SJSA1 (cell line): ENCODE data around the gene NF1. TPM values are rescaled to one million over a fixed set of nuclear protein-coding genes. Genes with fewer than 3 reads are reported as not detected.

ENCODE experiments used
- total RNA-seq: library from RNA; depleted of rRNA; stranded (reverse); fragments of >200 nt; shearing (Covaris generic); gene quantifications from 2 replicates; pipeline ENCODE4 v1.2.3, GENCODE V29; 2014; rRNA removed

Gene NF1
- total RNA-seq, 1 experiment from 2014 or later: 30.3 TPM

Other genes starting within 250 kb of the NF1 start
- gene TEFM, start 188.7 kb upstream of the NF1 start, total RNA-seq: 11.7 and 14.1 TPM in 2 replicates
- gene ADAP2, start 173.0 kb upstream of the NF1 start, total RNA-seq: 0.13 and 1.3 TPM in 2 replicates
- gene RNF135, start 123.9 kb upstream of the NF1 start, total RNA-seq: 14.6 and 19.0 TPM in 2 replicates
- gene OMG, start 202.3 kb downstream of the NF1 start, total RNA-seq: not detected in 2 replicates
- gene EVI2B, start 219.1 kb downstream of the NF1 start, total RNA-seq: 0.47 and 1.2 TPM in 2 replicates
- gene EVI2A, start 226.6 kb downstream of the NF1 start, total RNA-seq: 7.6 and 10.7 TPM in 2 replicates